Stimulated activated CD4-positive, alpha-beta T cell treated with anti-CD3 and anti-CD28 coated beads, Interleukin-4, amount 100 ng/mL, for 1 hour (primary cell): ENCODE data around the gene UPK1A.
A peak's percentile ranks its signal among the peaks of the same experiment; 100 is the strongest.
"Not testable (repeated sequence)": the region's sequence is repeated elsewhere in the genome, so short reads cannot be mapped to it uniquely, and the experiment has no call there.

Source experiments
- DNase-seq: peaks from one replicate; pipeline ENCODE4 v3.0.0-alpha.2; 2020

UPK1A gene

DNA sequence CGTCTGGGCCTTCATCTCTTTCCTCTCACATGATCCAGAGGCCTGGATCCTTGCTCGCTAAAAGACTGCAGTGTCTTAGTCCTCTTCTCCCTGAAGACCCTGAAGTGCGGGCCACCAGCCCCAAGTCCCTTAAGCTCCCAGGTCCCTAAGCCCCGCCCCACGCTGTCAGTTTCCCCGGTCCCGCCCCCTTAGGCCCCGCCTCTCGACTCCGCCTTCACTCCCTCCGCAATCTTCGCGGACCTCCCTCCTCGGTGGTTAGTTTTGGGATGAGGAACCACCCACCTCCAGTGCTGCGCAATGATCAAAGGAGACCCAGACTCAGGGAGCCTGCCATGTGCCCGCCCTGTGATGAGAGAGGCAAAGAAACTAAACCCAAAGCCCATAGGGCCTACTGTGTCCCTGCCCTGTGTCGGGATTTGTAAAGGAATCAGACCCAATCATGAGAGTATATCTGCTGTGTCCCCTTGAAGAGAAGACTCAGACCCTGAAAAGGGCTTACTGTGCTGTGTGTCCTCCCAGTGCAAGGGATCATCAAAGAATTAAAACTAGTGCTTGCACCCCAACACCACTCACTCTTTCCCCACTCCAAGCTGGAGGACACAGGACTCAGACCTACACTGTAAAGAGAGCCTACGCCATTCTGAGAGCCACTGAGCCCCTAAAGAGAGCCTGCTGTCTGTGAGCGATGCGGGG is 21.2 kb upstream of the UPK1A start:
- peak; percentile 87 for DNase-seq

DNA sequence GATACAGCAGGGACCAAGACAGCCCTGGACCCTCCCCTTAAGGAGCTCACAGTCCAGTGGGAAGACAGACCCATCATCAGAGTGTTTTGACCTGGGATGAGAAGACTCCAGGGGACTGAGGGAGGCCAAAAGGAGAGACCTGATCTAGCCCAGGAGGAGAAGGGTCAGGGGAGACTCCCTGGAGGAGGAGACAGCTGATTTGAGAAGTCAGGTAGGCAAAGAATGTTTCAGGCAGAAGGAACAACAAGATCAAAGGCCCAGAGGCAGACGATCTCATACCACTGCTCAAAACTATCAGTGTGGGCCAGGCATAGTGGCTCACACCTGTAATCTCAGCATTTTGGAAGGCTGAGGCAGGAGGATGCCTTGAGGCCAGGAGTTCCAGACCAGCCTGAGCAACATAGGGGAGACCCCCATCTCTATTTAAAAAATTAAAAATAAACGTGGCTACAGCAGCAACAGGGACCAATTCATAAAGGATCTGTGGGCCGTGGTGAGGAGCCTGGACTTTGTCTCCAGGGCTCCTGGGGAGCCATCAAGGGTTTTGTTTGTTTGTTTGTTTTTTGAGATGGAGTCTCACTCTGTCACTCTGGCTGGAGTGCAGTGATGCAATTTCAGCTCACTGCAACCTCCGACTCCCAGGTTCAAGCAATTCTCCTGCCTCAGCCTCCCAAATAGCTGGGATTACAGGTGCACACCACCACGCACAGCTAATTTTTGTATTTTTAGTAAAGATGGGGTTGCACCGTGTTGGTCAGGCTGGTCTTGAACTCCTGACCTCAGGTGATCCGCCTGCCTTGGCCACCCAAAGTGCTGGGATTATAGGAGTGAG is 20.4 kb upstream of the UPK1A start:
- no peak for DNase-seq

DNA sequence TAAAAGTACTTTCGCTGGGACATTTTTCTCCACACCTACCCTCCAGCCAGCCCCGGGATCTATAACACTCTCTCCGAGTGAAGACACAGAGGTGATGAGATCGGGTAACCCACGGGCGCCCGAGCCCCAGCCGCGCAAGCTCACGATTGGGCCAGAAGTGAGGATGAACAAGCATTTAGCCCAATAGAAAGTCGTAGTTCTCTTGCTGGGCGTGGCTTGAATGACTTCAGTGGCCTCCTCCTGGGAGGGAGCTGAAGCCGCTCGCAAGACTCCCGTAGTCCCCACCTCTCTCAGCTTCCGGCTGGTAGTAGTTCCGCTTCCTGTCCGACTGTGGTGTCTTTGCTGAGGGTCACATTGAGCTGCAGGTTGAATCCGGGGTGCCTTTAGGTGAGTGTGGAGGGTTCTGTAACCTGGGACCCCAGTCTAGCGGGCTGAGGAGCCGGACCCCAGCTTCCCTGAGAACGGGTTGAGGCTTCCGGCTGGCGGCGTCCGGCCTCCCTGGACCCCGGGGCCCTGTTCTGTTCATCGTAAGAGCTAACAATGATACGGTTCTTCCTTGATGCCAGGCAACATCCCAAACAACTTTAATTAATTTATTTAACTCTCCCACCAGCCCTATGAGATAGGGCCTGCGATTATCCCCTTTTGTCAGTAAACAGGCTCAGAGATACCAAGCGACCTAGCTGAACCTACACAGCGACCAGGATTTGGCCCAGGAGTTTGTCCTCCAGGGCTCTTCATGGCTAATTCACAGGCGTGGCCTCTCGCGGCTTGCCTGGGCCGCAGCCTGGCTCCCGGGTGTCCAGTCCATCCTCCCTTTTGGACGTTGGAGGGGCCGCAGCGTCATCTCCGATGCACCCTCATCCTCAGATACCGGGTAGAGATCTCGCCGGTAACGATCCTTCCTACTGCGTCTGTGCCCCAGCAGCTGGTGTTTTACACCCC is 18.0 kb upstream of the UPK1A start, which contains the start of gene COX6B1:
TSS of gene COX6B1 (plus strand) at position 307 of the 945 bp plus-strand sequence. CDS start 2,921 bp downstream, outside the sequence.
- peak; percentile 85 for DNase-seq

DNA sequence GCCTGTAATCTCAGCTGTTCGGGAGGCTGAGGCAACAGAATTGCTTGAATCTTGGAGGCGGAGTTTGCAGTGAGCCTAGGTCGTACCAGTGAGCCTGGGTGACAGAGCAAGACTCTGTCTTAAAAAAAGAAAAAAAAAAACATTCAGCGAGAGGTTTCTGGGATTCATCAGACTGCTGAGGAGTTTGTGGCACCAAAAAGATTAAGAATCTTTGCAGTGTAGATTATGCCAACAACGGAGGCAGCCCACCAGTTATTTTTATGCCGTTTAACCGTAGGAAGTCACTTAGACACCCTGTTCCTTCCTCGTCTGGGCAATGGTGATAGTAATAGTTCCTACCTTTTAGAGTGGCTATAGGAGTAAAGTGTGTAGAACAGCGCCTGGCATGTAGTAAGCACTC is 15.7 kb upstream of the UPK1A start:
- DNase-seq = no peak

DNA sequence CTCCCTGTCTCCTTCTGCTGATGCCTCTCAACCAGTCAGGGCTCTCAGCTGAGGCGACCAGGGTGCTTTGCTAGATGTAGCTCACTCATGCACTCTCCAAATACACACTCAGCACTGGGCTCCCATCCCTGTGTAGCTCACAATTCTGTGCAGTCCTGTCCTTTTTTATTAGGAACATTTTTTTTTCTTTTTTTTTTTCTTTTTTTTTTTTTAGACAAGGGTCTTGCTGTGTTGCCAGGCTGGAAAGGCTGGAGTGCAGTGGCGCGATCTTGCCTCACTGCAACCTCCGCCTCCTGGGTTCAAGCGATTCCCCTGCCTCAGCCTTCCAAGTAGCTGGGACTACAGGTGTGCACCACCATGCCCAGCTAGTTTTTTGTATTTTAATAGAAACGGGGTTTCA is 11.5 kb upstream of the UPK1A start:
- DNase-seq = not testable (repeated sequence)

DNA sequence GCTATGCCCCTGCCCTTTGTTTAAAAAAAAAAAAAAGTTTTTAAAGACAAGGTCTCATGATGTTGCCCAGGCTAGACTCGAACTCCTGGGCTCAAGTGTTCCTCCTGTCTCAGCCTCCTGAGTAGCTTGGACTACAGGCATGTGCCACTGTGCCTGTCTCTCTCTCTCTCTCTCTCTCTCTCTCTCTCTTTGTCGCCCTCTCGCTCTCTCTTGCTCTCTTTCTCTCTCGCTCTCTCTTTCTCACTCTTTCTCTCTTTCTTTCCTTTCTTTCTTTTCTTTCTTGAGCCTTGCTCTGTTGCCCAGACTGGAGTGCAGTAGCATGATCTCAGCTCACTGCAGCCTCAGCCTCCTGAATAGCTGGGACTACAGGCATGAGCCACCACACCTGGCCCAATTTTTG is 10.7 kb upstream of the UPK1A start:
- no peak for DNase-seq

DNA sequence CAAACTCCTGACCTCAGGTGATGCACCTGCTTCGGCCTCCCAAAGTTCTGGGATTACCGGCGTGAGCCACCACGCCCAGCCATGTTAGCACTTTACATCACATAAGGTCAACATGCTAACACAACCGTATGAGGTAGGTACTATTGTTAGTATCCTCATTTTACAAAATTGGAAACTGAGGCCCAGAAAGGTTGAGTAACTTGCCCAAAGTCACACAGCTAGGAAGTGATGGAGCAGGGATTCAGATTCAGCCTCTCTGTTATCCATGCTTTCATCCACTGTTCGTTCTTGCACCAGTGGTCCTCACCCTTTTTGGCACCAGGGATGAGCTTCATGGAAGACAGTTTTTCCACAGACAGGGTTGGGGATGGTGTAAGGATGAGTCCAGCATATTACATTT is 9.6 kb upstream of the UPK1A start:
- no peak for DNase-seq

DNA sequence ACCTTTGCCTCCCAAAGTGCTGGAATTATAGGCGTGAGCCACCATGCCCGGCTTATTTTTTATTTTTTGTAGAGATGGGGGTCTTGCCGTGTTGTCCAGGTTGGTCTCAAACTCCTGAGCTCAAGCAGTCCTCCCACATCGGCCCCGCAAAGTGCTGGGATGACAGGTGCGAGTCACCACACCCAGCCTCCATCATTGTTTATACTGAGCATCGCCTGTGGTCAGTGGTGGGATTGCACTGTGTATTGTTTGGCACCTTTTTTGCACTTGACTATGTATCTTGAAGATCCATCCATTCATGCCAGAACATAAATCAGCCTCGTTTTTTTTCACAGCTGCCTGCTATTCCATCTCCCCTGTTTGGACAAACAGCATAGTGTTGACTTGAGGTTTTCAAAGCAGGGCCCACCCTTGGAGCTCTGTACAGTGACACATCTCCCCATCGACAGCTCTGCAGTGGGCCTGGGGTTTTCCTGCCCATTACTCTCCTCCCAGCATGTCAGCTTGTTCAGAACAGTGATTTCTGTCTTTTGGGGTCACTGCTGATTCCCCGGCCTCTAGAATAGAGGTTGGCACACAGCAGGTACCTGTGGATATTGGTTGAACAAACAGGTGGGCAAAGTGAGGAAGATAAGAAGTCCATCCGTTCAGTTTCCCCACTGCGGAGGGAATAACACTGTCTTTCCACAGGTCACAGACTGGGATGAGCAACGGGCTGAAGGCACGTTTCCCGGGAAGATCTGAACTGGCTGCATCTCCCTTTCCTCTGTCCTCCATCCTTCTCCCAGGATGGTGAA is 8.2 kb upstream of the UPK1A start:
- DNase-seq = no peak

DNA sequence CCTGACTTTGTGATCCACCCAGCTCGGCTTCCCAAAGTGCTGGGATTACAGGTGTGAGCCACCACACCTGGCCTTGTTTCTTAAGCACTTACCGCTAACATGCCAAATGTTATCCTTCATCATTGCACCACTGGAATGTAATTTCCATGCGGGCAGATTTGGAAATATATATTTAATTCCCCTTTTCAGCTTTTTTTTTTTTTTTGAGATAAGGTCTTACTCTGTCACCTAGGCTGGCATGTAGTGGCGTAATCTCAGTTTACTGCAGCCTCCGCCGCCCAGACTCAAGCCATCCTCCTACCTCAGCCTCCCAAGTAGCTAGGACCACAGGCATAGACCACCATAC is 4.3 kb upstream of the UPK1A start:
- no peak for DNase-seq

DNA sequence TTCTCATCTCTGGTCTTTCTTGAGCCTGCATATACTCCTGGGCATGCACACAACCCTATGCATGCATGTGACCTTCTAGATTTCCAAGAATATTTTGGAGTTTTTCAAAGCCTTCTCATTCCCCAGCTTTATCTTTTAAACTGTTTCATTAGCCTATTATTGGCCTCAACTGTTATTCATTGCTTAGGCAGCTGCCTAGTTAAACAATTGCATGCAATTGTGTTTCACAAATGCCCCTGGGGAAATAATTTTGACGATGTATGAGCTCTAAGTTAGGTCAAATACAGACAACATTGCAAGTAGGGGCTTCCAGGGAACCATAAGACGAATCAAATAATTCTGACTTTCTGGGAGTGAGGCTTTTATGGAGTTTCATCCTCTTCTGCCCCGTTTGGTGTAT is 2.3 kb upstream of the UPK1A start:
- DNase-seq = no peak

DNA sequence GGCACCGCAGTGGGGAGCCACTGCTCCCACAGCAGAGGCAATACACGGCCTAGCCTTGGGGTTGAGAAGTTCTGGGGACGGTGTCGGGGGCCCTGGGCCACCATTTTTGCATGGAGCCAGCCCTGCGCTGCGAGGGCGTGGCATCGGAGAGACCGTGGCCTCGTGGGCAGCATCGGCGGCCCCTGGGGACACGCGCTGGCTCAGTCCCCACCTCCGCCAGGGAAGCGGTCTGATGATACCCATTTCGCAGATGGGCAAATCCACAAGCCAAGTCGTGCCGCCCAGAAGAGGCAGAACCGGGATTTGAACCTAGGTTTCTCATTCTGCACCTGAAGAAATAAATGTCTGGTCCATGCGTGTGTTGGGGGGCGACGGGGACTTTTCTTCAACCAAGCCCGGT is 1.2 kb upstream of the UPK1A start:
- DNase-seq = no peak

DNA sequence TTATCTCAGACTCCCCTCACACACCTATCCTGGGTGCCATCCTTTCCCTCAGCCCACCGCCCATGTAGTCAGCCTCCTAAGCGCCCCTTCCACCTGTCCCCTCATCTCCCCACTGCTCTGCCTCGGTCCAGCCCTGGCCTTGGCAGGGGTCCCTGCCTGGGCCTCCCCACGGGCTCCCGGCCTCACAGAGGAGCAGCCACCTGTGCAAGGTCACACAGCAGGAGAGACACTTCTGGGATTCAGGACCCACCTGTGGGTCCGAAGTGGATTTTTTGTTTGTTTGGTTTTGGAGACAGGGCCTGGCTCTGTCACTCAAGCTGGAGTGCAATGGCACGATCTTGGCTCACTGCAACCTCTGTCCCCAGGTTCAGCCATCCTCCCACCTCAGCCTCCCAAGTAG is 713 bp upstream of the UPK1A start:
- no peak for DNase-seq

DNA sequence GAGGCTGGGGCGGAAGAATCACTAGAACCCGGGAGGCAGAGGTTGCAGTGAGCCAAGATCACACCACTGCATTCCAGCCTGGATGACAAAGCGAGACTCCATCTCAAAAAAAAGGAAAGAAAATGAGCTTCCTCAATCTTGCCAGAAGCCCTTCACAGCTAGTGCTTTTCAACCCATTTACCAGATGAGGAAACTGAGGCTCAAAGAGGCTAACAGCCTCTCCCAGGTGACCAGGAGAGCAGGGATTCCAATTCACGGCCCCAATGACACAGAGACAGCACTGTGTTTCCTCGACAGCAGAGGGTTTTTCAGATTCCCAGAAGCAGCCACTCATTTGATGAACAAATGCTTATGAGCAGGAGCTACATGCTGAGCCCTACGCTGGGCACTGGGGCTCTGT is 3.2 kb downstream of the UPK1A start:
- DNase-seq = no peak

DNA sequence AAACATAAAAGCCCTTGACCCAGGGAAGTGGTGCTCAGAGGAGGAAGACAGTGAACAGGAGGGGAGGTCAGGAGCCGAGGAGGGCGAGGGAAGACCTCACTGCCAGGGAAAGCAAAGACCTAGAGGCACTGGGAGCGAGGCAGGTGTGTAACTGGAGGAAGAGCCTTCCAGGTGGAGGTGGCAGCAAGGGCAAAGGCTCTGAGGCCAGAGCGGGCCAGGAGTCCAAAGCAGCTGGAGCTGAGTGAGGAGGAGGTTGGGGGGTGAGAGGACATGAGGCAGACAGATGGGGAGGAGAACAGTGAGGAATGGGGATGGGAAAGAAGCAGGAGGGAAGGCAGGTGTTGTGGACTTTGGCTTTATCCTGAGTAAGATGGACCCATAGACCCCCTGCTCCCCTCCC is 3.7 kb downstream of the UPK1A start:
- DNase-seq = no peak

DNA sequence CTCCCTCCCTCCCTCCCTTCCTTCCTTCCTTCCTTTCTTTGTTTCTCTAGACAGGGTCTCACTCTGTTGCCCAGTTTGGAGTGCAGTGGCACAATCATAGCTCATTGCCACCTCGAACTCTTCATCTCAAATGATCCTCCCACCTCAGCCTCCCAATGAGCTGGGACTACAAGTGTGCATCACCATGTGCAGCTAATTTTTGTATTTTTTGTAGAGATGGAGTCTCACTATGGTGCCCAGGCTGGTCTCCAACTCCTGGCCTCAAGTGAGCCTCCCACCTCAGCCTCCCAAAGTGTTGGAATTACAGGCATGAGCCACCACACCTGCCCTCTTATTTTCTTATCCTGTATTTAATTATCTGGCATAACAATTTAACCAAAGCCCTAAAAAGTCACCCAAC is 4.4 kb downstream of the UPK1A start:
- DNase-seq = no peak

DNA sequence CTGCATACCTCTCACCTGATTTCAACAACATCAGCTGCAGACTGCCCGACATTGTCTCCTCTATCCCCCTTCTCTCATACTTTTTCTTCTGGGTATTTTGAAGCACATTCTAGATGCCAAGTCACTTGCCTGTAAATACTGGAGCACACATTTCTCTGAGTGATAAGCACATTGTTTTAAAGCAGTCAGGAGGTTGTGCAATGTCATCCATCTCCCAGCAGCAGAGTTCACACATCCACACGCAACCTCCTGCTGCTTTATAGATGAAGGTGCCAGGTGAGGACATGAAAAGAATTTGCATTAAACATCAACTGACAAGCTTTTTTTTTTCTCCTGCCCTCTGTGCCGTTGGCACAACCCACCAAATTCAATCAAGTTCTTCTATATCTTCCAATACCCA is 5.5 kb downstream of the UPK1A start:
- no peak for DNase-seq

DNA sequence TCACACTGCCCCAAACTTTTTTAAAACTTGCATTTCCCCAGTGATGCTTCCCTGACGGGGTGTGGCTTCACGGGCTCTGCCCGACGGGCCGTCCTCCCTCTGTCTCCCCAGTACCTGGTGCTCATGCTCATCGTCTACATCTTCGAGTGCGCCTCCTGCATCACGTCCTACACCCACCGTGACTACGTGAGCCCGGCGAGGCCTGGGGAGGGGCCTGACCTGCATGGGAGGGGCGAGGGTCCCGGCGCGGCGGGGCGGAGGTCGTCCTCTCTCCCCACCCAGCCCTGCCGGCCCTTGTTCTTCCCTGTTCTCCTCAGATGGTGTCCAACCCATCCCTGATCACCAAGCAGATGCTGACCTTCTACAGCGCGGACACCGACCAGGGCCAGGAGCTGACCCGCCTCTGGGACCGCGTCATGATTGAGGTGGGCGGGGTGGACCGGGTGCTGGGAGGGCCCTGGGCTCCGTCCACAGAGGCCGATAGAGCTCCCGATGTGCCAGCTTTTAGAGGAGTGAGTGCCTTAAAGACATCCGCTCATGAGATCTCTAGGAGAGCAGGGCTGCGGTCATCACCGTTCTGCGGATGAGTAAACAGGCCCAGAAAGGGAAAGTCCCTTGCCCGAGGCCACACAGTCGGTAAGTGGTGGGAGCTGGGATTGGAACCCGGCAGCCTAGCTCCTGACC is 6.9 kb downstream of the UPK1A start:
- peak; percentile 30 for DNase-seq

DNA sequence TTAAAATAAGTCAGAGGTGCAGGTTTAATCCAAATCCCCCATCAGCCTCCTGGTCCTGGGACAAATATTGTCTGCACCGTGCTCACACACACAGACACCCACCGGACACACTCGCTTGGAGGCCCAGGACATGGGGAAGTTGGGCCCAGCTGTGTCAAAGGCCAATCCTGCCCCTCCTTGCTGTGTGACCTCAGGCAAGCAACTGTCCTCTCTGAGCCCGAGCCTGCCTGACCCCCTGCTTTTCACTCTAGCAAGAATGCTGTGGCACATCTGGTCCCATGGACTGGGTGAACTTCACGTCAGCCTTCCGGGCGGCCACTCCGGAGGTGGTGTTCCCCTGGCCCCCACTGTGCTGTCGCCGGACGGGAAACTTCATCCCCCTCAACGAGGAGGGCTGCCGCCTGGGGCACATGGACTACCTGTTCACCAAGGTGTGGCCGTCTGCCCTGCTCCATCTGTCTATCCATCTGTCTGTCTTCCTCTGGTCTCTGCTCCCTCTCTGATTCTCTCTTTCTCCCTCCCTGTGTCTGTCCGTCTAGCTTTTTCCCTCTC is 9.3 kb downstream of the UPK1A start:
- no peak for DNase-seq

DNA sequence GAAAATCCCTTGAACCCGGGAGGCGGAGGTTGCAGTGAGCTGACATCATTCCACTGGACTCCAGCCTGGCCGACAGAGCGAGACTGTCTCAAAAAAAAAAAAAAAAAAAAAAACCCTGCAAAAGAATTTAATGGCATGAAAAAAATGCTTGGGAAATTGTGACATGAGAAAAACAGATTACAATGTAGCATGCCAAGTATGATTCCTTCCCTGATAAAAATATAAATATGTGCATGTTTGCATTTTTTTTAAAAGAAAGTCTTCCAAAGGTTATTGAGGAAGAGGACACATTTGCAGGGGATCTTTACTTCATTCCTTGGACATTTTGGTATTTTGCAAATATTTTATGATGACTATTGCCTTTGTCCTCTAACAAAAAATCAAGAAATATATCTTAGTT is 23.5 kb downstream of the UPK1A start:
- DNase-seq = no peak

DNA sequence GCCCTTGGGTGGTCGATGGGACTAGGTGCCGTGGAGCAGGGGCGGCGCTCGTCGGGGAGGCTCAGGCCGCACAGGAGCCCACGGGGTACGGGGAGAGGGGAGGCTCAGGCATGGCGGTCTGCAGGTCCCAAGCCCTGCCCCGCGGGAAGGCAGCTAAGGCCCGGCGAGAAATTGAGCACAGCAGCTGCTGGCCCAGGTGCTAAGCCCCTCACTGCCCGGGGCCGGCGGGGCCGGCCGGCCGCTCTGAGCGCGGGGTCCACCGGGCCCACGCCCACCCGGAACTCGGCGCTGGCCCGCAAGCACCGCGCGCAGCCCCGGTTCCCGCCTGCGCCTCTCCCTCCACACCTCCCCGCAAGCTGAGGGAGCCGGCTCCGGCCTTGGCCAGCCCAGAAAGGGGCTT is 24.8 kb downstream of the UPK1A start:
- not testable (repeated sequence) for DNase-seq

DNA sequence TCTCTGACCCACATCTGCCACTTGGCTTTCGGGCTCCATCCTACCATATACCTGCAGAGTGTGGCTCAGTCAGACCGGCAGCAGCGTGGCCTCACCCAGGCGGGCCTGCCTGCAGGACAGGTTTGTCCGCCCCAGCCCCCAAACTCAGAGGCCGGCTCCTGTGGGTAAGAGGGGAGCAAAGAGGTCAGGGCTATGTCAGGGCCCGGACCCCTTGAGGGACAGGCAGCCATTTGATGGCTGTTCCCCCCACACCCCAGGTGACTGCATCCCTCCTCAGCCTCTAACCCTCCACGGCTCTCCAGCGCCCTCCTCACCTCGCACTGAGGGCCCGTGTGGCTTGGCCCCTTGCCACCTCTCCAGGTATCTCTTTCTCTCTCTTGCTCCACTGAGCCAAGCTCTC is 25.7 kb downstream of the UPK1A start:
- no peak for DNase-seq

DNA sequence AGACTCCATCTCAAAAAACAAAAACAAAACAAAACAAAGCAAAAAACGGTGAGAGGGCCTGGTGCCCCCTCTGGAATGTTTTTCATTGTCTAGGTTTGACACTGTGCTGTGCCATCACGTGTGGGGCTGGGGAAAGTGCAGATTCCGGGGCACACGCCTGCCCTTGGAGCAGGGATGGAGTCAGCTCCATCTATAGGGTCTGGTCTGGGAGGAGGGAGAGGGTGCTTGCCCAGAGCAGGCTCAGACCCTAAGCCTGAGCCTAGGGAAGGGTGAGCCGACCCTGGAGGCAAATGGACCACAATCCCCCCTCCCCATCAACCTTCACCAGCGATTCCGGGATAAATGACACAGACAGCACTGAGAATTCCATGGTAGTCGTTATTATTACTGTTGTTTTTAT is 27.1 kb downstream of the UPK1A start:
- no peak for DNase-seq
